OCI-LY1 (cell line): Measurements from ENCODE around the gene ST8SIA1.

Source experiments
- H2AFZ ChIP-seq: fragments of 200-600 bp; sonication (generic), shearing (Covaris generic); 2 replicates; pipeline ENCODE4 v1.6.0; 2014; ENCODE audit warnings: antibody characterized with exemption, mild to moderate bottlenecking, low read length
- H3F3A ChIP-seq: fragments of 200-600 bp; sonication (generic), shearing (Covaris generic); 2 replicates; pipeline ENCODE4 v1.6.0; 2014; ENCODE audit warnings: mild to moderate bottlenecking, antibody characterized with exemption, low read length, moderate library complexity; ENCODE audit not compliant: insufficient read depth
- H3K27ac ChIP-seq: fragments of 200-600 bp; sonication (generic); 2 replicates; pipeline ENCODE4 v1.5.1; 2014; ENCODE audit warnings: low read length, mixed run types, mild to moderate bottlenecking, low read depth; ENCODE audit not compliant: poor library complexity, severe bottlenecking
- H3K27me3 ChIP-seq: fragments of 200-600 bp; sonication (generic); 2 replicates; pipeline ENCODE4 v1.6.0; 2014; ENCODE audit warnings: antibody characterized with exemption, mild to moderate bottlenecking, low read length, moderate library complexity; ENCODE audit not compliant: insufficient read depth
- H3K36me3 ChIP-seq: fragments of 200-600 bp; sonication (generic); 2 replicates; pipeline ENCODE4 v1.6.1; 2014; ENCODE audit warnings: mild to moderate bottlenecking, antibody characterized with exemption, low read length, moderate library complexity, mixed read lengths; ENCODE audit not compliant: insufficient read depth
- H3K4me1 ChIP-seq: fragments of 200-600 bp; sonication (generic); 2 replicates; pipeline ENCODE4 v1.5.1; 2014; ENCODE audit warnings: mild to moderate bottlenecking, low read length, moderate library complexity; ENCODE audit not compliant: insufficient read depth, severe bottlenecking
- H3K4me2 ChIP-seq: fragments of 200-600 bp; sonication (generic), shearing (Covaris generic); 2 replicates; pipeline ENCODE4 v1.6.1; 2014; ENCODE audit warnings: low read length
- H3K4me3 ChIP-seq: fragments of 200-600 bp; sonication (generic); 2 replicates; pipeline ENCODE4 v1.5.1; 2014; ENCODE audit warnings: low read length, low read depth, mild to moderate bottlenecking, mixed read lengths; ENCODE audit not compliant: poor library complexity, severe bottlenecking
- H3K79me2 ChIP-seq: fragments of 200-600 bp; shearing (Covaris generic); 2 replicates; pipeline ENCODE4 v1.6.1; 2016; ENCODE audit warnings: mixed run types, low read length, mixed read lengths; ENCODE audit not compliant: insufficient read depth
- H3K9ac ChIP-seq: fragments of 200-600 bp; sonication (generic), shearing (Covaris generic); 2 replicates; pipeline ENCODE4 v1.6.1; 2014; ENCODE audit warnings: mild to moderate bottlenecking, low read length, mixed read lengths
- H3K9me2 ChIP-seq: fragments of 200-600 bp; sonication (generic), shearing (Covaris generic); 2 replicates; pipeline ENCODE4 v1.6.1; 2014; ENCODE audit warnings: low read depth, mild to moderate bottlenecking, low read length, mixed read lengths
- H3K9me3 ChIP-seq: fragments of 200-600 bp; shearing (Covaris generic); 2 replicates; pipeline ENCODE4 v1.6.1; 2014; ENCODE audit warnings: low read length, mixed read lengths
- H4K20me1 ChIP-seq: fragments of 200-600 bp; sonication (generic), shearing (Covaris generic); 2 replicates; pipeline ENCODE4 v1.6.0; 2016; ENCODE audit warnings: mild to moderate bottlenecking, low read length; ENCODE audit not compliant: insufficient read depth
- EZH2 ChIP-seq: fragments of 200-600 bp; sonication (generic), shearing (Covaris generic); IDR thresholded peaks from 2 replicates; pipeline ENCODE4 v1.8.0; 2017; ENCODE audit warnings: borderline replicate concordance, mixed run types, mild to moderate bottlenecking, antibody characterized with exemption, low read length, moderate library complexity, mixed read lengths
- TF ChIP-seq, protein P1 (sequence below): fragments of 200-600 bp; sonication (generic), shearing (Covaris generic); IDR thresholded peaks from 2 replicates; pipeline ENCODE4 v1.5.1; 2017; ENCODE audit warnings: mild to moderate bottlenecking, antibody characterized with exemption, low read length, moderate library complexity, mixed read lengths

The ST8SIA1 gene

GRCh38 chr12:22275843-22276242 lies 58.7 kb downstream of the ST8SIA1 start:
- H3K79me2 ChIP-seq, result no peaks in the 10 kb centered on the region
- H3K9ac ChIP-seq, result no peak overlapping the region
- H3K4me2 ChIP-seq, result no peak overlapping the region
- no peaks in the 10 kb centered on the region for H4K20me1 ChIP-seq
- no peak overlapping the region for H3K4me3 ChIP-seq
- H3K27me3 ChIP-seq, result no peaks in the 10 kb centered on the region
- no peak overlapping the region for H2AFZ ChIP-seq
- TF ChIP-seq, protein P1, sequence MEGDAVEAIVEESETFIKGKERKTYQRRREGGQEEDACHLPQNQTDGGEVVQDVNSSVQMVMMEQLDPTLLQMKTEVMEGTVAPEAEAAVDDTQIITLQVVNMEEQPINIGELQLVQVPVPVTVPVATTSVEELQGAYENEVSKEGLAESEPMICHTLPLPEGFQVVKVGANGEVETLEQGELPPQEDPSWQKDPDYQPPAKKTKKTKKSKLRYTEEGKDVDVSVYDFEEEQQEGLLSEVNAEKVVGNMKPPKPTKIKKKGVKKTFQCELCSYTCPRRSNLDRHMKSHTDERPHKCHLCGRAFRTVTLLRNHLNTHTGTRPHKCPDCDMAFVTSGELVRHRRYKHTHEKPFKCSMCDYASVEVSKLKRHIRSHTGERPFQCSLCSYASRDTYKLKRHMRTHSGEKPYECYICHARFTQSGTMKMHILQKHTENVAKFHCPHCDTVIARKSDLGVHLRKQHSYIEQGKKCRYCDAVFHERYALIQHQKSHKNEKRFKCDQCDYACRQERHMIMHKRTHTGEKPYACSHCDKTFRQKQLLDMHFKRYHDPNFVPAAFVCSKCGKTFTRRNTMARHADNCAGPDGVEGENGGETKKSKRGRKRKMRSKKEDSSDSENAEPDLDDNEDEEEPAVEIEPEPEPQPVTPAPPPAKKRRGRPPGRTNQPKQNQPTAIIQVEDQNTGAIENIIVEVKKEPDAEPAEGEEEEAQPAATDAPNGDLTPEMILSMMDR, result no peak
- no peak for TF ChIP-seq EZH2
- no peaks in the 10 kb centered on the region for H3K4me1 ChIP-seq
- no peaks in the 10 kb centered on the region for H3K9me2 ChIP-seq
- H3K27ac ChIP-seq, result no peak overlapping the region
- H3K9me3 ChIP-seq, result no peaks in the 10 kb centered on the region
- no peaks in the 10 kb centered on the region for H3K36me3 ChIP-seq
- no peaks in the 10 kb centered on the region for H3F3A ChIP-seq

DNA sequence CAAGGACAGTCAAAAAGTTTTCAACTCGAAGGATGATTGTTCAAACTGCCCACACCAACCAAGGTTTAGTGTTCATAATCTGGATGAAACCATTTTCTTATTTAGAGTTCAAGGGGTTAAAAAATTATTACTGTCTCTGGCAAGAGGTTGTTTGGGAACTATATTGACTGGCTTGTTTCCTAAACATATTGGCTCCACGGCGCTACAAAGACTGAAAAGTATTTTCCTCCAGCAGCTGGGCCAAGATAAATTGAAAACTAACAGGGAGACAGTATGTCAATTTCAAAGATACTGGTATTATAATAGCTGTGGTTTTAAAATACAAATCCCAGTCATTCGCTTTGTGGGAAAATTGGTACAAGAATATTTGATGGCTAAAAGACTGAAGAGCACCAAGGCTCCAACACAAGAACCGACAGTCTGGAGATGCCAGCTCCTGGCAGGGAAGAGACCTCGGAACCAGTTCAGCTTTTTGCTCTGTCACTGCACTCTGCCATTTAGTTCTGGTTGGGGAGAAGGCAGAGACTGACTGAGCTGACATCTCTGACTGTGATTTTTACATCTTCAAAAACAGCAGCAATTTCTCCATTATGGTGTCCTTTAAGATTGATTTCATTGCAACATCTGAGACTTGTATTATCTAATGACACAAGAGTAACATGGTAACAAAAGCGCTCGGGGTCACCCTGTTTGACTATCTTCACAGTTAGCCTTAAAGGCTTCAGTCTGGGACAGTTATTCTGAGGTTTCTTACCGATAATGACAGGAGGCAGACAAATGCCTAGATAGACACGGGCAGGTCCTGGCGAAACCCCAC lies 62.0 kb downstream of the ST8SIA1 start:
- H3K4me3 ChIP-seq, result no peak overlapping the region
- H3K27ac ChIP-seq, result no peak overlapping the region
- H3K36me3 ChIP-seq, result no peaks in the 10 kb centered on the region
- no peaks in the 10 kb centered on the region for H3K27me3 ChIP-seq
- H3K4me1 ChIP-seq, result no peaks in the 10 kb centered on the region
- TF ChIP-seq, protein P1, result no peak
- no peak for TF ChIP-seq EZH2
- H2AFZ ChIP-seq, result no peak overlapping the region
- no peaks in the 10 kb centered on the region for H3K79me2 ChIP-seq
- H3F3A ChIP-seq, result no peaks in the 10 kb centered on the region
- H3K9me3 ChIP-seq, result no peaks in the 10 kb centered on the region
- no peak overlapping the region for H3K4me2 ChIP-seq
- no peaks in the 10 kb centered on the region for H3K9me2 ChIP-seq
- H4K20me1 ChIP-seq, result no peaks in the 10 kb centered on the region
- H3K9ac ChIP-seq, result no peak overlapping the region

GRCh38 chr12:22271023-22271422 lies 63.5 kb downstream of the ST8SIA1 start:
- Histone ChIP-seq H3K4me1 (no peaks in the 10 kb centered on the region), H3K27me3 (no peaks in the 10 kb centered on the region), H3K4me2 (no peak overlapping the region), H3K36me3 (no peaks in the 10 kb centered on the region), H3F3A (no peaks in the 10 kb centered on the region), H3K9me2 (no peaks in the 10 kb centered on the region), H3K79me2 (no peaks in the 10 kb centered on the region), H3K4me3 (no peak overlapping the region), H3K9me3 (no peaks in the 10 kb centered on the region), H3K27ac (no peak overlapping the region), H4K20me1 (no peaks in the 10 kb centered on the region), H3K9ac (no peak overlapping the region), H2AFZ (no peak overlapping the region)
- TF ChIP-seq, protein P1, result no peak
- TF ChIP-seq EZH2, result no peak
